Ishikawa (cell line): ENCODE data around the gene CAMSAP3.

Source experiments
- CEBPB ChIP-seq: IDR thresholded peaks from 2 replicates; pipeline ENCODE4 v1.6.1; 2012
- CREB1 ChIP-seq: IDR thresholded peaks from 2 replicates; pipeline ENCODE4 v1.6.1; 2012; ENCODE audit warnings: low read depth
- EGR1 ChIP-seq: IDR thresholded peaks from 2 replicates; pipeline ENCODE4 v1.6.1; 2012
- EP300 ChIP-seq: IDR thresholded peaks from 2 replicates; pipeline ENCODE4 v1.6.1; 2012; ENCODE audit warnings: borderline replicate concordance
- FOXM1 ChIP-seq: IDR thresholded peaks from 2 replicates; pipeline ENCODE4 v1.6.1; 2012; ENCODE audit warnings: low read depth, borderline replicate concordance
- NFIC ChIP-seq: IDR thresholded peaks from 2 replicates; pipeline ENCODE4 v1.6.1; 2012
- RAD21 ChIP-seq: IDR thresholded peaks from 2 replicates; pipeline ENCODE4 v1.6.1; 2012; ENCODE audit warnings: low read depth
- REST ChIP-seq: IDR thresholded peaks from 2 replicates; pipeline ENCODE4 v1.6.1; 2012; ENCODE audit warnings: low read depth, mild to moderate bottlenecking
- TAF1 ChIP-seq: IDR thresholded peaks from 2 replicates; pipeline ENCODE4 v1.6.1; 2012; ENCODE audit warnings: low read depth, mild to moderate bottlenecking
- TCF12 ChIP-seq: IDR thresholded peaks from 2 replicates; pipeline ENCODE4 v1.6.1; 2012; ENCODE audit warnings: low read depth
- TEAD4 ChIP-seq: IDR thresholded peaks from 2 replicates; pipeline ENCODE4 v1.6.1; 2012
- YY1 ChIP-seq: IDR thresholded peaks from 2 replicates; pipeline ENCODE4 v1.6.1; 2012; ENCODE audit warnings: low read depth
- ZBTB7A ChIP-seq: IDR thresholded peaks from 2 replicates; pipeline ENCODE4 v1.6.1; 2012; ENCODE audit warnings: low read depth
- TF ChIP-seq, protein P1 (sequence below): IDR thresholded peaks from 2 replicates; pipeline ENCODE4 v1.6.1; 2012
- TF ChIP-seq, protein P2 (sequence below): IDR thresholded peaks from 2 replicates; pipeline ENCODE4 v1.6.1; 2012

CAMSAP3 gene

DNA sequence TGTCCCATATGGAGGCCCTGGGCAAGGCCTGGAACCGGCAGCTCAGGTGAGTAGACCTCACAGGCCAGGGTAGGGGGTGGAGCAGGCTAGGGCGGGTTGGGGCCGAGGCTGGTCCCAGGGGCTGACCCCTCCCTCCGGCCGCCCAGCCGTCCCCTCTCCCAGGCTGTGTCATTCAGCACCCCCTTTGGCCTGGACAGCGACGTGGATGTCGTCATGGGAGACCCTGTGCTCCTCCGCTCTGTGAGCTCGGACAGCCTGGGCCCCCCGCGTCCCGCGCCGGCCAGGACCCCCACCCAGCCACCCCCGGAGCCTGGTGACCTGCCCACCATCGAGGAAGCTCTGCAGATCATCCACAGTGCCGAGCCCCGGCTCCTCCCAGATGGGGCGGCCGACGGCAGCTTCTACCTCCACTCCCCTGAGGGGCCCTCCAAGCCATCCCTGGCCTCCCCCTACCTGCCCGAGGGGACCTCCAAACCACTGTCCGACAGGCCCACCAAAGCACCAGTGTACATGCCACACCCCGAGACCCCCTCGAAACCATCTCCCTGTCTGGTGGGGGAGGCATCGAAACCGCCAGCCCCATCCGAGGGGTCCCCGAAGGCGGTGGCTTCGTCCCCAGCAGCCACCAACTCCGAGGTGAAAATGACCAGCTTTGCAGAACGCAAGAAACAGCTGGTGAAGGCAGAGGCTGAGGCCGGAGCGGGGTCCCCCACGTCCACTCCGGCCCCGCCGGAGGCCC, 16.0 kb downstream of the CAMSAP3 start:
- peak; percentile 80 for TF ChIP-seq REST
- TF ChIP-seq ZBTB7A = 0 out of 2 replicates have a peak, but pooled peaks have one; percentile 29
- TF ChIP-seq RAD21 = no peak

- TF ChIP-seq FOXM1 = no peak
- TF ChIP-seq, protein P1, sequence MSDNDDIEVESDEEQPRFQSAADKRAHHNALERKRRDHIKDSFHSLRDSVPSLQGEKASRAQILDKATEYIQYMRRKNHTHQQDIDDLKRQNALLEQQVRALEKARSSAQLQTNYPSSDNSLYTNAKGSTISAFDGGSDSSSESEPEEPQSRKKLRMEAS = no peak
- no peak for TF ChIP-seq TEAD4
- no peak for TF ChIP-seq CREB1
- no peak for TF ChIP-seq TAF1
Measured at GRCh38 chr19:7612282-7613274, 16.9 kb downstream of the CAMSAP3 start.

DNA sequence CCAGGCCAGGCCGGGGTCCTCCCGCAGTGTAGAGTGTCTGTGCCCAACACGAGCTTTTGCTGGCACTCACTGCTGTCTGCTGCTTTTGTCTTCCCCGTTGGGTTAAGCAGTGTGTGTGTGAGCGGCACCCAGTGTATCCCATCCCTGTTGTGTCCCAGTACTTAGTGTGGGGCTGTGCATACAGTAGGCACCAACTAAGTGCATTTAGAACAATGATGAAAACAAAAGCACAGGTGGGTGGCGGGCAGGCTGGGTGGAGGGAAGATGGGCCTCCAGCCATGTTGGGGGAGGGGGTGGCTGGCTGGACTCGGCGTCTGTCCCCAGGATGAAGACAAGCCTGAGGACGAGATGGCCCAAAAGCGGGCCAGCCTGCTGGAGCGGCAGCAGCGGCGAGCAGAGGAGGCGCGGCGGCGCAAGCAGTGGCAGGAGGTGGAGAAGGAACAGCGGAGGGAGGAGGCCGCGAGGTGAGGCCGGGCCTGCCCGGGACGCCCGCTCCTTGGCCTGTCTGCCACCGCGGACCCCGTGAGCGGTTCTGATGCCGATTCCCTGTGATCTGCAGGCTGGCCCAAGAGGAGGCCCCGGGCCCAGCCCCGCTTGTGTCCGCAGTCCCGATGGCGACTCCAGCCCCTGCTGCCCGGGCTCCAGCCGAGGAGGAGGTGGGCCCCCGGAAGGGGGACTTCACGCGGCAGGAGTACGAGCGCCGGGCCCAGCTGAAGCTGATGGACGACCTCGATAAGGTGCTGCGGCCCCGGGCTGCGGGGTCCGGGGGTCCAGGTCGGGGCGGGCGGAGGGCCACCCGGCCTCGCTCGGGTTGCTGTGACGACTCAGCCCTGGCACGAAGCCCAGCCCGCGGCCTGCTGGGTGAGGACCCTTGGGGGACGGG, 19.4 kb downstream of the CAMSAP3 start:
- TF ChIP-seq ZBTB7A = 0 out of 2 replicates have a peak, but pooled peaks have one; percentile 32
- TF ChIP-seq EP300 = no peak
- no peak for TF ChIP-seq RAD21

GRCh38 chr19:7617172-7617571, 21.5 kb downstream of the CAMSAP3 start:
- TF ChIP-seq YY1 (no peak), EGR1 (no peak), TAF1 (no peak), RAD21 (no peak), TCF12 (no peak), CEBPB (no peak), ZBTB7A (no peak)
- TF ChIP-seq, protein P1 = no peak
- TF ChIP-seq, protein P2, sequence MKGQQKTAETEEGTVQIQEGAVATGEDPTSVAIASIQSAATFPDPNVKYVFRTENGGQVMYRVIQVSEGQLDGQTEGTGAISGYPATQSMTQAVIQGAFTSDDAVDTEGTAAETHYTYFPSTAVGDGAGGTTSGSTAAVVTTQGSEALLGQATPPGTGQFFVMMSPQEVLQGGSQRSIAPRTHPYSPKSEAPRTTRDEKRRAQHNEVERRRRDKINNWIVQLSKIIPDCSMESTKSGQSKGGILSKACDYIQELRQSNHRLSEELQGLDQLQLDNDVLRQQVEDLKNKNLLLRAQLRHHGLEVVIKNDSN = no peak

GRCh38 chr19:7617735-7618134, 22.1 kb downstream of the CAMSAP3 start:
- TF ChIP-seq NFIC (no peak), TCF12 (no peak), EGR1 (no peak), FOXM1 (no peak), CREB1 (no peak), TEAD4 (no peak), RAD21 (no peak), YY1 (no peak), ZBTB7A (no peak), EP300 (no peak)
- TF ChIP-seq, protein P1 = no peak

GRCh38 chr19:7618348-7618747, 22.7 kb downstream of the CAMSAP3 start:
- TF ChIP-seq TEAD4 = no peak
- peak; percentile 90 for TF ChIP-seq NFIC

DNA sequence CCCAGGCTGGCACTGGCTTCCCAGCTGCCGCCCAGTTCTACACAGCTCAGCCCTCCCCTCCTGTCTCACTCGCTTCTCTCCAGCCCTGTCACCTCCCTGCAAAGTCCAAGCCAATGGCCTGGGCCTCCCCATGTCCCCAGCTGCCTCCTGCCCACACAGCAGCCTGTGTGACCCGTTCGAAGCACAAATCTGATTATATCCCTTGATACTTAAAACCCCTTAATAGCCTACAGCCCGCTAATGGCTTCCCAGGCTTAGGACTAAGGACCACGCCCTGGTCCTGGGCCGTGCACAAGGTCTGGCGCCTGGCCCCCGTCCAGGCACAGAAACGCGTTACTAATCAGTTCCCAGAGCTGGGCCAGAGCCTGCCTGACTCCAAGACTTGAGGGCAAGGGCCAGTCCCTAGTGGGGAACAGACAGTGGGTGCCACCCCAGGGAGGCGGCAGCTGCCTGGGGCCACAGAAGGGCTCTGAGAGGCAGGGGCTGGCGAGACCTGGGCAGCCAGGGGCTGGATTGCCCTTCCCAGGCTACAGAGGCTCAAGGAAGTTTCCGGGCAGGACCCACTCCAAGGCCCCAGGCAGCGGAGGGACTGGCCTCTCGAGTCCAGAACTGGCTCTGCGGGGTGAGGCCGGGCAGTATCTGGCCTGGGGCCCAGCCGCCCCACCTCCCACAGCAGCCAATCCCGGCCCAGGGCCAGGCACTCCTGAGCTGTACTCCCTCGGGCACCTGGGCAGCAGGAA, 23.3 kb downstream of the CAMSAP3 start:
- no peak; the same call in 1 of the 2 replicates for TF ChIP-seq TCF12
- peak; percentile 15; the same call in 1 of the 2 replicates for TF ChIP-seq EP300
- TF ChIP-seq REST = no peak
- TF ChIP-seq NFIC = peak; percentile 84
- TF ChIP-seq TEAD4 = 0 out of 2 replicates have a peak, but pooled peaks have one; percentile 1
- TF ChIP-seq, protein P1 = 0 out of 2 replicates have a peak, but pooled peaks have one; percentile 19
